Osteoblast (primary cell): ENCODE results near the gene RAD51D. TPM values are rescaled to one million over a fixed set of nuclear protein-coding genes. Genes with fewer than 3 reads are reported as not detected.

ENCODE experiments used
- DNase-seq: peaks from one replicate; pipeline ENCODE4 v3.0.0; 2011; ENCODE audit warnings: low spot score, mixed read lengths; ENCODE audit not compliant: insufficient read length; ENCODE audit errors: missing footprints
- H2AFZ ChIP-seq: 2 replicates; pipeline ENCODE4 v1.6.0; 2011; ENCODE audit warnings: mild to moderate bottlenecking, low read length
- H3K27ac ChIP-seq: 2 replicates; pipeline ENCODE4 v1.5.1; 2011; ENCODE audit warnings: mild to moderate bottlenecking, low read depth, low read length, moderate library complexity
- H3K27me3 ChIP-seq: 2 replicates; pipeline ENCODE4 v1.6.0; 2012; ENCODE audit warnings: mild to moderate bottlenecking, control low read depth, inconsistent platforms, low read length, moderate library complexity; ENCODE audit not compliant: insufficient read depth
- H3K36me3 ChIP-seq: 2 replicates; pipeline ENCODE4 v1.5.1; 2011; ENCODE audit warnings: mild to moderate bottlenecking, low read length, control low read depth, moderate library complexity; ENCODE audit not compliant: insufficient read depth
- H3K4me1 ChIP-seq: 2 replicates; pipeline ENCODE4 v1.5.1; 2011; ENCODE audit warnings: mild to moderate bottlenecking, low read length, control low read depth, moderate library complexity; ENCODE audit not compliant: insufficient read depth
- H3K4me2 ChIP-seq: 2 replicates; pipeline ENCODE4 v1.6.0; 2011; ENCODE audit warnings: mild to moderate bottlenecking, low read length; ENCODE audit not compliant: insufficient read depth
- H3K4me3 ChIP-seq: fragments of 200-600 bp; sonication (generic); 3 replicates; pipeline ENCODE4 v1.5.1; 2012; ENCODE audit warnings: mild to moderate bottlenecking, low read length, inconsistent platforms; ENCODE audit not compliant: insufficient read depth
- H3K79me2 ChIP-seq: 2 replicates; pipeline ENCODE4 v1.6.0; 2012; ENCODE audit warnings: mild to moderate bottlenecking, low read length, control low read depth, inconsistent platforms; ENCODE audit not compliant: insufficient read depth
- H3K9me3 ChIP-seq: 2 replicates; pipeline ENCODE4 v1.5.1; 2011; ENCODE audit warnings: low read depth, low read length, control low read depth
- H4K20me1 ChIP-seq: 2 replicates; pipeline ENCODE4 v1.6.0; 2012; ENCODE audit warnings: mild to moderate bottlenecking, low read length, control low read depth; ENCODE audit not compliant: insufficient read depth
- CTCF ChIP-seq: IDR thresholded peaks from 2 replicates; pipeline ENCODE4 v1.5.1; 2011; ENCODE audit warnings: mild to moderate bottlenecking, low read depth, low read length, moderate library complexity; ENCODE audit errors: extremely low read depth
- total RNA-seq: library from RNA; depleted of rRNA; stranded (reverse); fragments of >200 nt; gene quantifications from 2 replicates; pipeline ENCODE4 v1.2.3, GENCODE V29; 2012

RAD51D gene
- total RNA-seq, 1 donor = 14.8 TPM

DNA sequence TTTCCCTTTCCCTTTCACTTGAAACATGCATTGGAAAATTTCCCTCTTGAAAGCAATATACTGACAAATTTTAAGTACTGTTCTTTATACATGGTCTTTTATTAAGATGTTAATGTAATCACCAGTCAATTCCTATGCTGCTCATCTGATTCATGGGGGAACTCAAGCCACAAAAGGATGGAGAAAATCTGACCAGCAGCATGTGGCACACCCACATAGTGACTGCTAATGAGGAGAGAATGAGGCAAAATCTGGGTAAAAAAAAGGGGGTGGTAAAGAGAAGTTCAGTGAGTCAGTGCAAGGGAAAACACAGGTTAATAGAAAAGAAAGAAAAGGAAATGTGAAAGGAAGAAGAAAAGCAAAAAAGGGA, 67.4 kb downstream of the RAD51D start:
- H3K79me2 ChIP-seq = peaks cover 39% of the 10 kb centered on the region
- peak; percentile 52 for DNase-seq
- peak overlapping the region; percentile 68 for H3K27ac ChIP-seq
- H2AFZ ChIP-seq = no peak overlapping the region
- H4K20me1 ChIP-seq = peaks cover 3% of the 10 kb centered on the region
- H3K27me3 ChIP-seq = no peaks in the 10 kb centered on the region
- peaks cover 20% of the 10 kb centered on the region for H3K4me1 ChIP-seq
- no peaks in the 10 kb centered on the region for H3K9me3 ChIP-seq
- peak overlapping the region; percentile 55 for H3K4me2 ChIP-seq
- TF ChIP-seq CTCF = no peak
- no peak overlapping the region for H3K4me3 ChIP-seq
- no peaks in the 10 kb centered on the region for H3K36me3 ChIP-seq

DNA sequence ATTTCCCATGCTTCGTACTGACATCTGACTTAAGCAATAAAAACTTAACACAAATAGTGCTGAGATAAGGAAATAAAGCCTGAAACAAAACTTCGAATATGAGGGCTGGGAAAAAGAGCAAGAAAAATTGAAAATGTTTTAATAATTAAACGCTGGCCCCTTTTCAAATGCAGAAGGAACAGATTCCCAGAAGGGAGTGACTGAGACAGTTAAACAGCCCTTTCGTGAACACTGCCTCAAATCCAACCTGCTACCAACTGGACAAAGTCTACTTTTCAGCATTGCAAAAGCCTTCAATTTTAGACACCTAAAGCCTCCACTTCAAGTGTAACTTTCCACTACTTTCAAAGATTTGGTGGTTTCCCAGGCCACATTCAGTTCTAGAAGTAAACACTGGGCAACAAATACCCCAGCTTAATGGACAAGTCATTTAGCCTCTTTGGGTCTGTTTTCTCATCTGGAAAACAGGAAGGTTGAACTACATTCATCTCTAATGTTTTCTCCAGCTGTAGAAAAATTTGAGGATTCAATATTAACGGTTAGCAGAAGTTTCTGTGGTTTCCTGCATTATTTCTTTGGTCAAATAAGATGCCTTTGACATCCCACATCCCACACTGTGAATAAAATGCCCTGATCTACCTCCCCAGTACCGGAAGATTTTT, 68.0 kb downstream of the RAD51D start:
- Histone ChIP-seq H4K20me1 (peaks cover 3% of the 10 kb centered on the region), H3K4me2 (peak overlapping the region; percentile 55), H3K4me1 (peaks cover 22% of the 10 kb centered on the region), H3K27ac (peak overlapping the region; percentile 68), H3K36me3 (no peaks in the 10 kb centered on the region), H3K79me2 (peaks cover 36% of the 10 kb centered on the region), H2AFZ (no peak overlapping the region), H3K4me3 (no peak overlapping the region), H3K27me3 (no peaks in the 10 kb centered on the region), H3K9me3 (no peaks in the 10 kb centered on the region)
- TF ChIP-seq CTCF = no peak
- no peak for DNase-seq

DNA sequence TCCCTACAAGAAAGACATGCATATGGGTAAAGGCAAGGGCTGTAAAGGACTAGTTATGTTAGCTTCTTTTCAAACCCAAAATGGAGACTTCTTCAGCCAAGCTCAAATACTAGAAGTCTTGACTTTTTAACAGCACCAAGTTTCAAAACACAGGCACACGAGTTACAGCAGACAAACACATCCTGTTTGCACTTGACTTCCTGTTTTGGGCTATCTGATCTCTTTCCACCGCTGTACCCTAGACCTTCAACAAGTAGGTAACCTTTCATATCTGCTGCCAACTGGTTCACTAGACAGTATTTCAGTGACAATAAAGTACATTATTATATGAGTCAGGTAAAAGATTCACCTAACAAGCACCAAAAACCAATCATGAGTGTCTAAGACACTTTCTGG, 68.5 kb downstream of the RAD51D start:
- no peaks in the 10 kb centered on the region for H3K36me3 ChIP-seq
- TF ChIP-seq CTCF = no peak
- H3K9me3 ChIP-seq = no peaks in the 10 kb centered on the region
- H3K79me2 ChIP-seq = peaks cover 38% of the 10 kb centered on the region
- H4K20me1 ChIP-seq = peaks cover 3% of the 10 kb centered on the region
- H3K27me3 ChIP-seq = no peaks in the 10 kb centered on the region
- DNase-seq = no peak
- H3K4me3 ChIP-seq = no peak overlapping the region
- no peak overlapping the region for H2AFZ ChIP-seq
- H3K27ac ChIP-seq = peak overlapping the region; percentile 68
- peaks cover 27% of the 10 kb centered on the region for H3K4me1 ChIP-seq
- H3K4me2 ChIP-seq = no peak overlapping the region

DNA sequence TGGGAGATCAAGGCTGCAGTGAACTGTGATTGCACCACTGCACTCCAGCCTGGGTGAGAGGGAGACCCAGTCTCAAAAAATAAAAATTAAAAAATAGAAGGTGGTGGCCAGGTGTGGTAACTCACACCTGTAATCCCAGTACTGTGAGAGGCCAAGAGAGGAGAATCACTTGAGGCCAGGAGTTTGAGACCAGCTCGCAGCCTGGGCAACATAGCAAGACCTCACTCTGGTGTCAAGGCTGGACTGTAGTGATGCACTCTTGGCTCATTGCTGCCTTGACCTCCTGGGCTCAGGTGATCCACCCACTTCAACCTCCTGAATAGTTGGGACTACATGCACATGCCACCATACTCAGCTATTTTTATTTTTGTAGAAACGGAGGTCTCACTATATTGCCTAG, 69.5 kb downstream of the RAD51D start:
- peaks cover 30% of the 10 kb centered on the region for H3K4me1 ChIP-seq
- no peaks in the 10 kb centered on the region for H3K9me3 ChIP-seq
- no peaks in the 10 kb centered on the region for H3K27me3 ChIP-seq
- H2AFZ ChIP-seq = no peak overlapping the region
- no peak overlapping the region for H3K4me3 ChIP-seq
- peaks cover 3% of the 10 kb centered on the region for H4K20me1 ChIP-seq
- TF ChIP-seq CTCF = no peak
- H3K27ac ChIP-seq = no peak overlapping the region
- peaks cover 41% of the 10 kb centered on the region for H3K79me2 ChIP-seq
- H3K4me2 ChIP-seq = no peak overlapping the region
- no peak for DNase-seq
- no peaks in the 10 kb centered on the region for H3K36me3 ChIP-seq
